ENCODE measurements around the gene KRT38. TPM values are rescaled to one million over a fixed set of nuclear protein-coding genes. Genes with fewer than 3 reads are reported as not detected.
"Not testable (repeated sequence)": the region's sequence is repeated elsewhere in the genome, so short reads cannot be mapped to it uniquely, and the experiment has no call there.

Gene KRT38
- total and polyA plus RNA-seq, 2 donors: 0.38 to 7.9 TPM

- Histone ChIP-seq H3K9me3 (ENCODE audit: control insufficient read depth in 2 of 2, insufficient read depth in 1 of 2, low read length in 1 of 2) (no peaks in the 10 kb centered on the region), H3K27ac (ENCODE audit: low read depth in 1 of 2, low read length in 1 of 2) (no peak overlapping the region), H3K27me3 (ENCODE audit: control insufficient read depth in 2 of 2, insufficient read depth in 1 of 2, low read length in 1 of 2) (no peaks in the 10 kb centered on the region), H3K4me1 (ENCODE audit: control insufficient read depth in 2 of 2, insufficient read depth in 2 of 2, low read length in 2 of 2) (no peaks in the 10 kb centered on the region), H3K4me3 (ENCODE audit: low read length in 2 of 2) (no peak overlapping the region), H3K36me3 (ENCODE audit: control insufficient read depth in 2 of 2, insufficient read depth in 2 of 2, low read length in 1 of 2) (no peaks in the 10 kb centered on the region)
- DNase-seq (ENCODE audit: low read depth in 6 of 9, low spot score in 9 of 9): no peak
- WGBS: 81% methylated on average over 5 of the region's 5 CpGs
Observed at GRCh38 chr17:41434415-41434814, 6.4 kb downstream of the KRT38 start.

DNA sequence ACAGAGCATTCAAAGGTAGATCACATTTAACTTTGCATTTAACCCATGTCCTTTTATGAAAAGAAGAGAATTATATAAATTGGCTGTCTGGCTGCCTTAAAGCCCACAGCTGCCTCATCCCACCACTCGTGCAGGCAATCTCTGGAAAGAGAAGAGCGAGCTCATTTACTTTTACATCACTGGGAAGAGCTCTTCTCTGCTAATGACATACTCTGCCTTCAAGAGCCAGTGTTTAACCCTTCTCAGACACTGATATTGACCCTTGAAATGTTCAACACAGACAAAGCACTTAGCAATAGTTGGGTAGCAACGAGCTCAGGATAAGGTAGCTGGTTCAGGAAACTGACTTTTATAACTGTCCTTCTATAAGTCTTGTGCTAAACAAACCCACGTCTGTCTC, 6.8 kb downstream of the KRT38 start:
- no peak for DNase-seq (ENCODE audit: low read depth in 6 of 9, low spot score in 9 of 9)
- 78% methylated on average over 4 of the region's 4 CpGs for WGBS
- Histone ChIP-seq H3K36me3 (ENCODE audit: control insufficient read depth in 2 of 2, insufficient read depth in 2 of 2, low read length in 1 of 2) (no peaks in the 10 kb centered on the region), H3K27ac (ENCODE audit: low read depth in 1 of 2, low read length in 1 of 2) (no peak overlapping the region), H3K27me3 (ENCODE audit: control insufficient read depth in 2 of 2, insufficient read depth in 1 of 2, low read length in 1 of 2) (no peaks in the 10 kb centered on the region), H3K4me3 (ENCODE audit: low read length in 2 of 2) (no peak overlapping the region), H3K4me1 (ENCODE audit: control insufficient read depth in 2 of 2, insufficient read depth in 2 of 2, low read length in 2 of 2) (no peaks in the 10 kb centered on the region), H3K9me3 (ENCODE audit: control insufficient read depth in 2 of 2, insufficient read depth in 1 of 2, low read length in 1 of 2) (no peaks in the 10 kb centered on the region)

- no peaks in the 10 kb centered on the region for H3K4me1 ChIP-seq (ENCODE audit: control insufficient read depth in 2 of 2, insufficient read depth in 2 of 2, low read length in 2 of 2)
- H3K27me3 ChIP-seq (ENCODE audit: control insufficient read depth in 2 of 2, insufficient read depth in 1 of 2, low read length in 1 of 2): no peaks in the 10 kb centered on the region
- H3K36me3 ChIP-seq (ENCODE audit: control insufficient read depth in 2 of 2, insufficient read depth in 2 of 2, low read length in 1 of 2): no peaks in the 10 kb centered on the region
- H3K4me3 ChIP-seq (ENCODE audit: low read length in 2 of 2): no peak overlapping the region
- 68% methylated on average over 4 of the region's 4 CpGs for WGBS
- H3K9me3 ChIP-seq (ENCODE audit: control insufficient read depth in 2 of 2, insufficient read depth in 1 of 2, low read length in 1 of 2): no peaks in the 10 kb centered on the region
- no peak for DNase-seq (ENCODE audit: low read depth in 6 of 9, low spot score in 9 of 9)
- no peak overlapping the region for H3K27ac ChIP-seq (ENCODE audit: low read depth in 1 of 2, low read length in 1 of 2)
Observed at GRCh38 chr17:41433586-41433985, 7.2 kb downstream of the KRT38 start.

- H3K27me3 ChIP-seq (ENCODE audit: control insufficient read depth in 2 of 2, insufficient read depth in 1 of 2, low read length in 1 of 2); DNase-seq (ENCODE audit: low read depth in 6 of 9, low spot score in 9 of 9); H3K4me1 ChIP-seq (ENCODE audit: control insufficient read depth in 2 of 2, insufficient read depth in 2 of 2, low read length in 2 of 2); H3K9me3 ChIP-seq (ENCODE audit: control insufficient read depth in 2 of 2, insufficient read depth in 1 of 2, low read length in 1 of 2); H3K27ac ChIP-seq (ENCODE audit: low read depth in 1 of 2, low read length in 1 of 2); H3K36me3 ChIP-seq (ENCODE audit: control insufficient read depth in 2 of 2, insufficient read depth in 2 of 2, low read length in 1 of 2); H3K4me3 ChIP-seq (ENCODE audit: low read length in 2 of 2): not testable (repeated sequence)
- WGBS: 94% methylated on average over 9 of the region's 9 CpGs
Observed at GRCh38 chr17:41430376-41430775, 10.4 kb downstream of the KRT38 start.

GRCh38 chr17:41429667-41430066, 11.1 kb downstream of the KRT38 start:
- H3K4me3 ChIP-seq (ENCODE audit: low read length in 2 of 2): no peak overlapping the region
- no peaks in the 10 kb centered on the region for H3K9me3 ChIP-seq (ENCODE audit: control insufficient read depth in 2 of 2, insufficient read depth in 1 of 2, low read length in 1 of 2)
- no peak overlapping the region for H3K27ac ChIP-seq (ENCODE audit: low read depth in 1 of 2, low read length in 1 of 2)
- no peaks in the 10 kb centered on the region for H3K36me3 ChIP-seq (ENCODE audit: control insufficient read depth in 2 of 2, insufficient read depth in 2 of 2, low read length in 1 of 2)
- WGBS: 80% methylated on average over 7 of the region's 7 CpGs
- no peak for DNase-seq (ENCODE audit: low read depth in 6 of 9, low spot score in 9 of 9)
- H3K4me1 ChIP-seq (ENCODE audit: control insufficient read depth in 2 of 2, insufficient read depth in 2 of 2, low read length in 2 of 2): no peaks in the 10 kb centered on the region
- no peaks in the 10 kb centered on the region for H3K27me3 ChIP-seq (ENCODE audit: control insufficient read depth in 2 of 2, insufficient read depth in 1 of 2, low read length in 1 of 2)

GRCh38 chr17:41428591-41429291, 12.0 kb downstream of the KRT38 start:
- H3K27me3 ChIP-seq (ENCODE audit: control insufficient read depth in 2 of 2, insufficient read depth in 1 of 2, low read length in 1 of 2): no peaks in the 10 kb centered on the region
- H3K9me3 ChIP-seq (ENCODE audit: control insufficient read depth in 2 of 2, insufficient read depth in 1 of 2, low read length in 1 of 2): no peaks in the 10 kb centered on the region
- no peak for DNase-seq (ENCODE audit: low read depth in 6 of 9, low spot score in 9 of 9)
- no peak overlapping the region for H3K27ac ChIP-seq (ENCODE audit: low read depth in 1 of 2, low read length in 1 of 2)
- H3K4me3 ChIP-seq (ENCODE audit: low read length in 2 of 2): no peak overlapping the region
- H3K36me3 ChIP-seq (ENCODE audit: control insufficient read depth in 2 of 2, insufficient read depth in 2 of 2, low read length in 1 of 2): no peaks in the 10 kb centered on the region
- H3K4me1 ChIP-seq (ENCODE audit: control insufficient read depth in 2 of 2, insufficient read depth in 2 of 2, low read length in 2 of 2): no peaks in the 10 kb centered on the region
- WGBS: 81% methylated on average over 4 of the region's 4 CpGs

GRCh38 chr17:41424111-41424635, 16.6 kb downstream of the KRT38 start, which contains the start of gene KRT37:
Gene KRT37 (minus strand): TSS chr17:41424585. CDS start chr17:41424523, 62 bp downstream.
- no peaks in the 10 kb centered on the region for H3K4me1 ChIP-seq (ENCODE audit: control insufficient read depth in 2 of 2, insufficient read depth in 2 of 2, low read length in 2 of 2)
- DNase-seq (ENCODE audit: low read depth in 6 of 9, low spot score in 9 of 9): no peak
- no peak within 1 kb of the TSS for H3K4me3 ChIP-seq (ENCODE audit: low read length in 2 of 2)
- peaks cover 0 to 2% of the 10 kb centered on the region in 2 donors for H3K27me3 ChIP-seq (ENCODE audit: control insufficient read depth in 2 of 2, insufficient read depth in 1 of 2, low read length in 1 of 2)
- no peaks in the 10 kb centered on the region for H3K36me3 ChIP-seq (ENCODE audit: control insufficient read depth in 2 of 2, insufficient read depth in 2 of 2, low read length in 1 of 2)
- H3K27ac ChIP-seq (ENCODE audit: low read depth in 1 of 2, low read length in 1 of 2): no peak within 1 kb of the TSS
- WGBS: 96% methylated on average over 13 of the region's 13 CpGs
- H3K9me3 ChIP-seq (ENCODE audit: control insufficient read depth in 2 of 2, insufficient read depth in 1 of 2, low read length in 1 of 2): no peaks in the 10 kb centered on the region

DNA sequence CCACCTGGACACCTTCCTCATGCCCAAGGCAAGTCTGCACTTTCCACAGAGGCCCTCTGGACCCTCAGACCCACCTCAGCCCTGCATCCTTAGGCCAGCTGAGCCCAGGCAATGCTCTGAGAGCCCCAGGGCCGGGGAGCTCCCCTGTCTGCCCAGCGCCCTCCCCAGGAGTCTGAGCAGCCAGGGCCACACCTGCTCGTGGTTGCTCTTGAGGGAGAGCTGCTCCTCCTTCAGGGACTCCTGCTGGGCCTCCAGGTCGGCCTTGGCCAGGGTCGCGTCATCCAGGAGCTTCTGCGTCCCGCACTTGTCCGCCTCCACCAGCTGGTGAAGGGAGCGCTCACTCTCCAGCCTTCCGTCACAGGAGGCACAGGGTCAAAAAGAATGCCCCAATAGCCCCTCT, 18.2 kb downstream of the KRT38 start:
- not testable (repeated sequence) for H3K36me3 ChIP-seq (ENCODE audit: control insufficient read depth in 2 of 2, insufficient read depth in 2 of 2, low read length in 1 of 2); H3K27ac ChIP-seq (ENCODE audit: low read depth in 1 of 2, low read length in 1 of 2); H3K9me3 ChIP-seq (ENCODE audit: control insufficient read depth in 2 of 2, insufficient read depth in 1 of 2, low read length in 1 of 2); H3K4me1 ChIP-seq (ENCODE audit: control insufficient read depth in 2 of 2, insufficient read depth in 2 of 2, low read length in 2 of 2); H3K4me3 ChIP-seq (ENCODE audit: low read length in 2 of 2); DNase-seq (ENCODE audit: low read depth in 6 of 9, low spot score in 9 of 9); H3K27me3 ChIP-seq (ENCODE audit: control insufficient read depth in 2 of 2, insufficient read depth in 1 of 2, low read length in 1 of 2)
- WGBS: 84% methylated on average over 11 of the region's 11 CpGs

GRCh38 chr17:41421617-41422016, 19.2 kb downstream of the KRT38 start:
- Histone ChIP-seq H3K27me3 (ENCODE audit: control insufficient read depth in 2 of 2, insufficient read depth in 1 of 2, low read length in 1 of 2) (peaks cover 0 to 2% of the 10 kb centered on the region in 2 donors), H3K9me3 (ENCODE audit: control insufficient read depth in 2 of 2, insufficient read depth in 1 of 2, low read length in 1 of 2) (no peaks in the 10 kb centered on the region), H3K27ac (ENCODE audit: low read depth in 1 of 2, low read length in 1 of 2) (no peak overlapping the region), H3K4me3 (ENCODE audit: low read length in 2 of 2) (no peak overlapping the region), H3K4me1 (ENCODE audit: control insufficient read depth in 2 of 2, insufficient read depth in 2 of 2, low read length in 2 of 2) (peaks cover 0 to 10% of the 10 kb centered on the region in 2 donors), H3K36me3 (ENCODE audit: control insufficient read depth in 2 of 2, insufficient read depth in 2 of 2, low read length in 1 of 2) (no peaks in the 10 kb centered on the region)
- DNase-seq (ENCODE audit: low read depth in 6 of 9, low spot score in 9 of 9): no peak
- 78% methylated on average over 4 of the region's 4 CpGs for WGBS
